B cell (primary cell): ENCODE data around the gene RNF223.

ENCODE experiments used
- CTCF ChIP-seq: fragments of 200-600 bp; IDR thresholded peaks from one replicate; pipeline ENCODE4 v1.8.0; 2022; ENCODE audit warnings: antibody characterized with exemption, mild to moderate bottlenecking
- EZH2 ChIP-seq: IDR thresholded peaks from 2 replicates; pipeline ENCODE4 v1.6.1; 2012; ENCODE audit warnings: borderline replicate concordance, low read depth, mild to moderate bottlenecking, moderate library complexity, low read length; ENCODE audit not compliant: insufficient read depth, poor library complexity, severe bottlenecking

DNA sequence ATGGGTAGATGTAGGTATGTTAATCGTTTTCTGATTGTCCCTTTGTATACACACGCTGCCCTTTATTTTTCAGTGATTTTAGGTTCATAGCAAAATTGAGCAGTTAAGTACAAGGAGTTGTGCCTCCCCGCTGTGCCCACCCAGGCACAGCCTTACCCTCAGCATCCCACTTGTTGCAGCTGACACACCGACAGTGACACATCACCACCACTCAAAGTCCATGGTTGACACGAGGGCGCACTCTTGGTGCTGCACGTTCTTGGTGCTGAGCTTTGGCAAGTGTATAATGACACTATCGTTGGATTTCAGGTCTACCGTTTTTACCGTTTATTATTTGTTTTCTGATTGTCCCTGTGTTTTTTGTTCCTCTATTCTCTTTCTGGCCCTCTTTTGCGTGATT lies 26.2 kb upstream of the RNF223 start:
- no peak for TF ChIP-seq EZH2
- no peak for TF ChIP-seq CTCF
